NCI-H2227 treated with DMSO at 0.1 percent for 48 hours (cell line): ENCODE results near the gene EFCAB9.

ENCODE experiments used
- DNase-seq: peaks from one replicate; lab custom pipeline; 2025; lab: John Stamatoyannopoulos, UW

The EFCAB9 gene

GRCh38 chr5:172243302-172243701 lies 49.3 kb downstream of the EFCAB9 start:
- DNase-seq: no peak

GRCh38 chr5:172245046-172245445 lies 51.1 kb downstream of the EFCAB9 start:
- no peak for DNase-seq

GRCh38 chr5:172245703-172246125 lies 51.7 kb downstream of the EFCAB9 start:
- no peak for DNase-seq

- DNase-seq: no peak
Observed at GRCh38 chr5:172248637-172249036, 54.7 kb downstream of the EFCAB9 start.

GRCh38 chr5:172251419-172251818 lies 57.4 kb downstream of the EFCAB9 start:
- DNase-seq: no peak

- DNase-seq: no peak
Observed at GRCh38 chr5:172252501-172252900, 58.5 kb downstream of the EFCAB9 start.
